Measurements from ENCODE around the gene IRF4.

IRF4 gene

DNA sequence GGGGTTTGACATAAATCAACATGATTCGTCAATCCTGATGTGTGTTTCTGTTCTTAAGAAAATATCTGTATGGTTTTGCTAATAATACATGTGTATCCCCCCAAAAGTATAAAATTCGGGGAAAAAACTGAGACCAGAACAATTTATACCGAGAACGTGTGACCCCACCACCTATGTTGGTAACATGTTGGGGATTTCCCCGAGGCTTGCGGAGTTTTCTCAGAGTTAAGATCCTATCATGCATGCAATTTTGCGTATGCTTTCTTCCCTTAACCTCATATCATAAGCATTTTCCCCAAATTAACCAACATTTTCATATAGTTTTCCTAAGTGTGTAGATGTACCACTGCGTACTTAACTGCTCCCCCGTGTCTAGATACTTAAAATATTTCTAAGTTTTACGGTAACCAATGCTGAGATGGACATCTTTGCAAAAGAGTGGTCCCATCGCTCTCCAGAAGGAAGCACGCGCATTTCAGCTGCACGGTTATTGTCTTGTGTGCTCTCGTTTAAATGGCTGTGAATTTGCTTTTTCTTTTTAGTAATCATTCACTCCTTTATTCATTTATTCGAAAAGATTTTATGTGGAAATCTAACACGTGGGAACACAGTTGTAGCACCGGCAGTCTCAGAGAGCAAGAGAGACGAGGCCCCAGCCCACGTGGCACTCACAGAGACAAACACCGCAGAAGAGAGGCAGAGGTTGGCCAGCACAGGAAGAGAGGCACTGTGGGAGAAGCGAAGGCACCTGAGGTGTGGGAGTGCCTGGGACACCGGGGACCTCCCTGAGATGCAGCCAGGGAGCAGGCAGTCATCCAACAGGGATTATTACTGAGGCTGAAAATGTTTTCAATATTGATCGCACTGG, 13.2 kb upstream of the IRF4 start:
- Histone ChIP-seq H3K9me2 (replicated peaks; ENCODE audit: insufficient read depth, low read length) (no peaks in the 10 kb centered on the region), H3K79me2 (ENCODE audit: insufficient read depth, low read length) (no peaks in the 10 kb centered on the region), H3K9ac (ENCODE audit: low read length) (peak overlapping the region; percentile 8), H2AFZ (ENCODE audit: low read depth, low read length, severe bottlenecking) (peak overlapping the region; percentile 20), H3K4me3 (ENCODE audit: insufficient read depth, low read length, poor library complexity, severe bottlenecking) (peak overlapping the region; percentile 1), H3K9me3 (ENCODE audit: insufficient read depth, low read length) (no peaks in the 10 kb centered on the region), H4K20me1 (ENCODE audit: low read depth, low read length) (no peaks in the 10 kb centered on the region), H3K36me3 (ENCODE audit: low read length) (no peaks in the 10 kb centered on the region), H3K27ac (ENCODE audit: low read depth, low read length) (peak overlapping the region; percentile 78), H3F3A (ENCODE audit: insufficient read depth) (peaks cover 30% of the 10 kb centered on the region), H3K27me3 (ENCODE audit: low read length) (no peaks in the 10 kb centered on the region), H3K4me2 (ENCODE audit: low read depth, low read length, poor library complexity, severe bottlenecking) (peak overlapping the region; percentile 49)
- TF ChIP-seq, protein P1, sequence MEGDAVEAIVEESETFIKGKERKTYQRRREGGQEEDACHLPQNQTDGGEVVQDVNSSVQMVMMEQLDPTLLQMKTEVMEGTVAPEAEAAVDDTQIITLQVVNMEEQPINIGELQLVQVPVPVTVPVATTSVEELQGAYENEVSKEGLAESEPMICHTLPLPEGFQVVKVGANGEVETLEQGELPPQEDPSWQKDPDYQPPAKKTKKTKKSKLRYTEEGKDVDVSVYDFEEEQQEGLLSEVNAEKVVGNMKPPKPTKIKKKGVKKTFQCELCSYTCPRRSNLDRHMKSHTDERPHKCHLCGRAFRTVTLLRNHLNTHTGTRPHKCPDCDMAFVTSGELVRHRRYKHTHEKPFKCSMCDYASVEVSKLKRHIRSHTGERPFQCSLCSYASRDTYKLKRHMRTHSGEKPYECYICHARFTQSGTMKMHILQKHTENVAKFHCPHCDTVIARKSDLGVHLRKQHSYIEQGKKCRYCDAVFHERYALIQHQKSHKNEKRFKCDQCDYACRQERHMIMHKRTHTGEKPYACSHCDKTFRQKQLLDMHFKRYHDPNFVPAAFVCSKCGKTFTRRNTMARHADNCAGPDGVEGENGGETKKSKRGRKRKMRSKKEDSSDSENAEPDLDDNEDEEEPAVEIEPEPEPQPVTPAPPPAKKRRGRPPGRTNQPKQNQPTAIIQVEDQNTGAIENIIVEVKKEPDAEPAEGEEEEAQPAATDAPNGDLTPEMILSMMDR (IDR thresholded peaks at IDR 0.05; ENCODE audit: insufficient read depth, low read length, poor library complexity, severe bottlenecking): no peak
- no peak for TF ChIP-seq EZH2phosphoT487 (conservative IDR thresholded peaks at IDR 0.05; ENCODE audit: low read length)

DNA sequence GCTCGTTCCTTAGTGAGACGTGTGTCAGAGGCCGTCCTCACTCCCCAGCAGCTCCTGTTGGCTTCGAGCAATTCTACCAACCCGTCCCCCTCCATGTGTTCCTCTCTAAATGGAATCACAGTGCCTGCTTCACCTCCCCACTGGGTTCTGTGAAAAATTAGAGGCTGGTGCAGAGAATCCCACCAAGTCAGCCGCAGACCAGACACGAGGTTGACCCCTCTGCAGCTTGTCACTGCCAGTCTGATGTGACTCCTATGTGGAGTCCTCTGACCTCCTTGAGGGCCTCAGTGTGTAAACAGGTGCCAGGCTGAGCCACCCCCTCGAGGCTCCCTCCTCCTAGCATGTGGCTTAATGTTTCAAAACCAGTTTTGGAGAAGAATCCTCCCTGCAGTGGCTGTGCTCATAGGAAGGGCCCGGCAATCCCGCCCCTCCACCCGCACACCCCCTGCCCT, 12.6 kb upstream of the IRF4 start:
- Histone ChIP-seq H3F3A (ENCODE audit: insufficient read depth) (peaks cover 29% of the 10 kb centered on the region), H3K4me2 (ENCODE audit: low read depth, low read length, poor library complexity, severe bottlenecking) (peak overlapping the region; percentile 49), H3K27ac (ENCODE audit: low read depth, low read length) (peak overlapping the region; percentile 78), H4K20me1 (ENCODE audit: low read depth, low read length) (no peaks in the 10 kb centered on the region), H3K9me3 (ENCODE audit: insufficient read depth, low read length) (no peaks in the 10 kb centered on the region), H2AFZ (ENCODE audit: low read depth, low read length, severe bottlenecking) (no peak overlapping the region), H3K36me3 (ENCODE audit: low read length) (no peaks in the 10 kb centered on the region), H3K9ac (ENCODE audit: low read length) (peak overlapping the region; percentile 8), H3K79me2 (ENCODE audit: insufficient read depth, low read length) (no peaks in the 10 kb centered on the region), H3K9me2 (replicated peaks; ENCODE audit: insufficient read depth, low read length) (no peaks in the 10 kb centered on the region), H3K27me3 (ENCODE audit: low read length) (no peaks in the 10 kb centered on the region), H3K4me3 (ENCODE audit: insufficient read depth, low read length, poor library complexity, severe bottlenecking) (no peak overlapping the region)
- TF ChIP-seq EZH2phosphoT487 (conservative IDR thresholded peaks at IDR 0.05; ENCODE audit: low read length): no peak
- TF ChIP-seq, protein P1 (IDR thresholded peaks at IDR 0.05; ENCODE audit: insufficient read depth, low read length, poor library complexity, severe bottlenecking): no peak

DNA sequence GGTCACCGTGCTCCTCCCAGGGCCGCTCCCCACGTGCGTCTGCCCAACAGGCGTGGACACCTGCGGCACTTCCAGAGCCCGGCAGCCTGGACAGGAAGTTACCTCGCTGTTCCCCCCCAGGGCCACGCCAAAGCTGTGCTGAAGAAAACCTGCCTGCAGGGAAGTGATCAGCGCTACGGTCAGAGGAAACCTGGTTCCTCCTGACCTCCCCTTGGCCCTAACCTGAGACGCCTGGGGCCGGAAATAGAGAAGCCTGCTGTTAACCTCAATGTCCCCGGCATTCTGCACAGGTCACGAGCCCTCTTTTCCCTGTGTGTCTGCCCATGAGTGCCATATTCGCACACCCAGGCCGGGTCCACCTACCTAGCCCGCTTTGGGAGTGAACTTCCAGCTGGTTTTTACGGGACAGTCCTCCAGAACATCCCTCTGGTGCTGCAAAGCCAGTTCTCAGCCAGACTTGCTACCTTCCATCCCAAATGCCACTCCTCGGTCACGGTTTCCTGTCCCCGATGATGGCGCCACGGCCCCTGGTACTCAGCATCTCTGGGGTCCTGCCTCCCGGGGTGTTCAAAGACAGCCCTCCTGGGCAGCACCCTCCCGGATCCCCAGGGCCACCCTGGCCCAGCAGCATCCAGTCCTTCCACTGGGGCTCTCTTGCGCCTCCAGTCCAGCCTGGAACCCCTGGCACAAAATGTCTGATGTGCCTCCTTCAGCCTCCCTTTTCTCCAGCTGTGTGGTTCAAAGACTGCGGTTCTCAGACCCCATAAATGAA, 12.0 kb upstream of the IRF4 start:
- Histone ChIP-seq H3K27ac (ENCODE audit: low read depth, low read length) (no peak overlapping the region), H4K20me1 (ENCODE audit: low read depth, low read length) (no peaks in the 10 kb centered on the region), H3K36me3 (ENCODE audit: low read length) (no peaks in the 10 kb centered on the region), H3K27me3 (ENCODE audit: low read length) (no peaks in the 10 kb centered on the region), H3F3A (ENCODE audit: insufficient read depth) (peaks cover 29% of the 10 kb centered on the region), H3K9me2 (replicated peaks; ENCODE audit: insufficient read depth, low read length) (no peaks in the 10 kb centered on the region), H2AFZ (ENCODE audit: low read depth, low read length, severe bottlenecking) (no peak overlapping the region), H3K79me2 (ENCODE audit: insufficient read depth, low read length) (no peaks in the 10 kb centered on the region), H3K9ac (ENCODE audit: low read length) (peak overlapping the region; percentile 8; the same call in 1 of the 2 replicates), H3K9me3 (ENCODE audit: insufficient read depth, low read length) (no peaks in the 10 kb centered on the region), H3K4me2 (ENCODE audit: low read depth, low read length, poor library complexity, severe bottlenecking) (peak overlapping the region; percentile 49), H3K4me3 (ENCODE audit: insufficient read depth, low read length, poor library complexity, severe bottlenecking) (no peak overlapping the region)
- TF ChIP-seq EZH2phosphoT487 (conservative IDR thresholded peaks at IDR 0.05; ENCODE audit: low read length): no peak
- TF ChIP-seq, protein P1 (IDR thresholded peaks at IDR 0.05; ENCODE audit: insufficient read depth, low read length, poor library complexity, severe bottlenecking): no peak
